Measurements from ENCODE around the gene EIF1B.

Gene EIF1B

DNA sequence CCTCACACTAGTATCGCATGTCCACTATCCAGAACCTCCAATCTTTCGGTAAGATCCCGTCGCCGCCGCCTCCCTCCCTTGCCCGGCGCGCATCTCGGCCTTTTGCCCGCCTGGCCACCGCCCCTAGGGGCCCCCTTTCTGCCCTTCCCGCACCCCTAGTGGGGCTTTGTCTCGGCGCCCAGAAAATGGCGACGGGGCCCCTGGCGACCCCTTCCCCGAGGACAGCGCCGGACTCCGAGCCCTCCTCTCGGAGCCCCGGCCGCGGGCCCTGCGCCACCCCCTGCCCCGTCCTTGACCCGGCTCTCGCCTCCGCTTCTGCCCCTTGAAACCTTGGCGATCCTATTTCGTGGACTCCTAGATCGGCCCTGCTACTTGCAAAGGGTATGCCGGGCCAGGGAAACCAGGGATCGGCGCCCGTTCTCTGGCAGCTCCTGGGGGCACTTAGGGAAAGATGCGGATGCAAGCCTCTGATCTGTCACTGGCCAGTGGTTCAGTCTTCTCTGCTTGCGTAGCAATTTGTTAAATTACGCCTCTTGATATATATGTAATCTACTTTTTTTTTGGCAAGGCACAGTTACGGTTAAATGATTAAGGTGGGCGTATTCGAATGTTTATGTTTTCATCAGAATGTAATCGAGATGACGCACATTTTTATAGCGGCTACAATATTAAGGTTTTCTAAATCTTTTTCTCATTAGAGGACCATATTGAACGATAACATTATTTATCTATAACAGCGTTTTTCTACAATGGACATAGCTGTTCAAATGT is 603 bp downstream of the EIF1B start:
- peak; percentile 25 for DNase-seq

DNA sequence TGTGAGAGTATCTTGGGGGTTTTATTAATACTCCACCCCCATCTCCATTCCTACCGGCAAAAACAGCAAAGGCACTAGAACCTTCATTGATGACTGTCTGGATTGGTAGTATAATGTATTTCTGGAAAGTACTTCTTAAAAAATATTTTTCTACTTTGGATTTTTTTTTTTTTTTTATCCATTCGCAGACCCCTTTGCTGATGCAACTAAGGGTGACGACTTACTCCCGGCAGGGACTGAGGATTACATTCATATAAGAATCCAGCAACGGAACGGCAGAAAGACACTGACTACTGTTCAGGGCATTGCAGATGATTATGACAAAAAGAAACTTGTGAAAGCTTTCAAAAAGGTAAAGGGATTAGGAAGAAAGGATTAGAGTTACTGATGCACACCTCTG is 1.2 kb downstream of the EIF1B start:
- DNase-seq = no peak

DNA sequence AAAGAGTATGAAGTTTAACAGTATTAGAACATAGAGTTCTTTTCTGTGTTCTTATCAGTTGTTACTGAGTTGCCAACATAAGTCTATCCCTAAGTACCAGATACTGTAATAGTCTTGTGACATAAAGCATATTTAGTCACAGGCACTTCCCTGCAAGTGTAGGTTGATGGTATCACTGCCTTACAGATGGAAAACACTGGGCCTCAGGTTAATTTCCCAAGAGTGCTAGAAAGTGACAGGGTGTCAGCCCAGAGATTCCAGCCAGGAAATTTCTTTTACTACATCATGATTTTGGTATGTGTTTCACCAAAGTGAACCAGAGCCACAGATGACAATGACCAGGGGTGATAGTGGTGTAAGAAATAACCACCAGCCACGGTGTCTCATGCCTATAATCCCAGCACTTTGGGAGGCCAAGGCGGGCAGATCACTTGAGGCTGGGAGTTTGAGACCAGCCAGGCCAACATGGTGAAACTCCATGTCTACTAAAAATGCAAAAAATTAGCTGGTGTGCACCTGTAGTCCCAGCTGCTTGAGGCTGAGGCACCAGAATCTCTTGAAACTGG is 3.2 kb downstream of the EIF1B start:
- DNase-seq = no peak

DNA sequence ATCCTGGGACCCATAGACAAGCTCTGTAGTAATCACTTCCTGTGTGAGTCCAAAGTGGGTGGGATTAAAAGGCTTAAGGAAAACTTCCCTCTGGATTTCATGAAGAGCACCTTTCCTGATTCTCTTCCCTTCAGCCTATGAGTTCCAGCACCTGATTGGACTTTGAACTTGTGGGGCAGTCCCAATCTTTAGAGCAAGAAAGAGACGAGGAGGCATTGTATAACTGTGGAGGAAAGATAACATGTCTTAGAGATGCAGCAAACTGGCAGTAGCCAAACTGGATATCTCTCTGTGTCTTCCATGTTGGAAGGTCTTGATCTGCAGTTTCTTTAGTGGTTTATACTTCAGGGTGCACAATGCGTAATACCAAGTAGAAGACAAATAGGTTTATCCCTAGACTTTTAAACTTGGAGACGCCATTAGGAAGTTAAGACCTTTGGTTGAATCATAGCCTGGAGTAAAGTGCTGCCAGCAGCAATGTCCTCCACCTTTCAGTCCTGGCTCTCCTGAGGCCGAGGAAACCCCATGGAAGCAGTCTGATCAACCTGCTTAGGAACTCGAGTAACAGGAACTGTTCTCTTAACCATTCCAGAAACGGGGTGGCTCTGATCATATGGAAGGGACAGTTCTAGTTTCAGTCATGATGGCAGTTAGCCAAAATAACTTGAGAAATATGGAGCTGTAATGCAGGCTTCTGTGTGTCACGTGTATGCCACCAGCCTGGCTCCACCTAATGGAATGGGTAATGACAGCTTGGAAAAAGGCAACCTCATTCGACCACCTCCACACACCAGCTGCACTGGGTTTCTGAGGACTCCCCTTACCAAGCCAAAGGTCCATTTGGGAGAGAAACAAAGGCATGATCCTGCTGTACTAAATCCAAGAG is 4.7 kb downstream of the EIF1B start:
- no peak for DNase-seq

DNA sequence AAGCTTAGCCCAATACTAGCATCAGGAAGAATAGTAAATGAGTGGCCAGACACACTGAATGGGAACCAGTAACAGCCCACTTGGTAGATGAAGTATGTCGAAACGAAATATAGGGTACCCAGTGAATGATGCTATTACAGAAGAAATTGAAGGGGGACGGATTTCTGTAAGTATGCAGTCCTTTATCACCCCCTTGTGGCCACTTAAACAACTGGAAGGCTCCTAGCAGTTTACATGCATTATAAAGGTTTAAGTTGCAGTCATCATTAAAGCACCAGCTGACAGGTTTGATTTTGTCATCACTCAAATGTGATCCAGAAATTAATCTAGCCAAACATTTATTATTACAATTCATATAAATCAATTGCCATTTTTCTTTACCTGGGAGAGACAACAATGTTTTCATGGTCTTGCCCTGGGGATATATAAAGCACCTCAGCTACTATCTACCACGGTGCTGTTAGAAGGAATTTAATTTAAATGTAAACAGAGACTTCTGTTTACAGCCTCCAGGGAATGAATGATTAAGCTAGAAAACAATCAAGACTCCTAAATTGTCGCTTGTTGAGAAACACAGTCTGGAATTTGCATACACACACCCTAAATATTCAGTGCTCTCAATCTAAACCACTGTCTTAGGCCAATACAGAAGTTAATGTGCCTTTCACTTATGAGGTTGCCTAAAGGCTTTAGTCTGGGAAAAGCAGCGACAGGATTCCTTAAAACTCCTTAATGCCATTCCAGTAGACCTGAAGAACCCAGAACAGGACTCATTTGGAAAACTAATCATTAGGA is 7.8 kb downstream of the EIF1B start:
- DNase-seq = no peak

DNA sequence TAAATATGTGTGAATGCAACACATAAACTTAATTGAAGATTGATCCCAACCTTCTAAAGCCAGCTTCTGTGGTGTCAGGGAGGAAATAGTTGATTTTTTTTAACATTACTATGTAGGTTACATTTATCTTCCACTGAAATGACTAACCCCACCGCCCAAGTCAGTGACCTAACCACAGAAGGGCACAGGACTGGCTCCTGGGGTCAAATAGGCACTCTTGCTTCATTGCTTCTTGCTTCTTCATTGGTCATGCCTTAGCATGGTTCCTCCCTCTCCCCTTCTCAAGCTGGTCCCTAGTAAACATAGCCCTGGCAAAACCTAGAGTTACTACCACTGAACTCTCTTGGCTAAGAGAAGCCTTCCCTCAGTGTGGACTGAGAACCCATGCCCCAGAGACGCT is 12.3 kb downstream of the EIF1B start:
- no peak for DNase-seq

DNA sequence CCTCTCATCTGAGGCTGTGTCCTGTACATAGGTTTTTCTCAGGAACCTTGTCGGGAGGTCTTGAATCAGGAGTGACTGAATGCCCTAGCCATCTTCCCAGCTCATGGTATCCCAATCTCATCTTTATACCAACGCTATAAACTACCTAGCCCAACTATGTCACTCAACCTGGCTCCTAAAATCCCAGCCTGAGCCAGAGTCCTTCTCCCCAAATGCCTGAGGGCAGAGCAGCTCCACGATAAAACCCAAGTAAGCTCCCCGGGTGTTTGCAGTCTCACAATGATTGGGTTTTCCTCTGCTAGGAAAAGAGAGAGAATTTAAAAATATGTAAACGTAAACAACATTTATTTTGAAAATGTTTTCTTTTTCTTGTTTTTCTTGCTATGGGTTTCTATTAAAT is 14.4 kb downstream of the EIF1B start:
- no peak for DNase-seq

DNA sequence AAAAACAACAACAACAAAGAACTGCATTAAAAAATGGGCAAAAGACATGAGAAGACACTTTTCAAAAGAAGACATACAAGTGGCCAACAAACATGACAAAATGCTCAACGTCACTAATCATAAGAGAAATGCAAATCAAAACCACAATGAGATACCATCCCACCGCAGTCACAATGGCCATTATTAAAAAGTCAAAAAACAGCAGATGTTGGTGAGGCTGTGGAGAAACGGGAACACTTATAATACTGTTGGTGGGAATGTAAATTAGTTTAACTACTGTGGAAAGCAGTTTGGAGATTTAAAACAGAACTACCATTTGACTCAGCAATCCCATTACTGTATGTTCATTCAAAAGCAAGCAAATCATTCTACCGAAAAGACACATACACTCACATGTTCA is 15.1 kb downstream of the EIF1B start:
- no peak for DNase-seq

DNA sequence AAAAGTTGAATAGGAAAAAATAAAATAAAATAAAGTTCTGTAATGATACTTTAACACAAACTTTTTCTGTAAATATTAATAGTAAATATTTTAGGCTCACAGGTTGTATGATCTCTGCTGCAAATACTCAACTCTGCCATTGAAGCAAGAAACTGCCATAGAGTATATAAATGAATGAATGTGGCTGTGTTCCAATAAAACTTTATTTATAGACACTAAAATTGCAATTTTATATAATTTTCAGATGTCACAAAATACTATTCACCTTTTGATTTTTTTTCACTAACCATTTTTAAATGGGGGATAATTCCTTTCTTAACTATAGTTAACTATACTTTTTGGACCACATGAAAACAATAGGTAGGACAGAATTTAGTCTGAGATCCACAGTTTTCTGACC is 16.0 kb downstream of the EIF1B start:
- no peak for DNase-seq

DNA sequence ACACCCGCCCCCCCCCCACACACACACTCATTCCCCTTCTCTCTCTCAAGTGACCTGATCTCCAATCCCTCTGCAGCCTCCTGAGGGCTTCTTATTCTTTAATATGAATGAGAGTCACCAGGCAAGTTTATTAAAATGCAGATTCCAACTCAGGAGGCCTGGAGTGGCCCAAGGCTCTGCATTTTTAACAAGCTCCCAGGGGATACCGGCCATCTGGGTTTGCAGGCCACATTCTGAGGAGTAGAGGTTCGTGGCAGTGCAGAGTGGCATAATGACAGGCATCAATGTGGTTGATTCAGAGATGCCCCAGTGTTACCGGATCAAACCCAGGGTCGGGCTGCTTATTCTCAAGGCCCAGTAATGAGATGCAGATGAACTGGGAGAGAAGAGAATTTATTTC is 18.9 kb downstream of the EIF1B start:
- DNase-seq = no peak

DNA sequence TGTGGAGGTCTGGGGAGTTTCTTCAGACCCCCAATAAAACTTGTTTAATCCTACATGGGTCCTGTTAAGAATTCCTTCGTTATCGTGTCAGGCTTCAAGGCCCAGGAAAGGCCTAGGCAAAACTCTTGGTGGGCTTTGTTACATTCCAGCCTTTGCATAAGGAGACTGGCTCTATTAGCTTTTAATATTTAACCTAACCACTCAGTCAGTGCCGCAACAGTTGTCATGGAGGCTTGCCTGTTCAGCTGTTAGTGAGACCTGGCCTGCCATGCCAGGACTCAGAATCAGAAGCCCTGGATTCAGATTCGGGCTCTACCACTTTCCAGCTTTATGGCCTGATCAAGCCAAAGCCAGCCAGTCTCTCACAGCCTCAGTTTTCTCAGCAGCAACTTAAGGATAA is 19.6 kb downstream of the EIF1B start:
- DNase-seq = no peak

DNA sequence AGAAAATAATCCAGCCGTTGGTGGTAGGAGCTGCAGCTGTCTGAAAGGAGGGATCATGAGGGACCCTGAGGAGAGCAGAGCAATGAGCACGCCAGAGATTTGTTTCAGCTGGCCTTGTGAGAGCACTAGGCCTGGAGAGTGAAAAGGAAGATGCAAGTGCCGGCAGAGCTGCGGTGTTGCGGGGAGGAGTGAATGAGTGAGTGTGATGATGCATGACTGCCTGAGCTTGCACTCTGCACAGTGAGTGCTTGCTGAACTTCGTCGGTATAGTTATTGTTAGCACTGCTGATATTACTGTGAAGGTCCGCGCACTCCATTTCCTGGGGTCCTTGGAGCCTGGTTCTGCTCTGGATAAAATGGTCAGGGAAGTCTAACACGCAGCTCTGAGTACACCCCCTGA is 23.2 kb downstream of the EIF1B start:
- no peak for DNase-seq

DNA sequence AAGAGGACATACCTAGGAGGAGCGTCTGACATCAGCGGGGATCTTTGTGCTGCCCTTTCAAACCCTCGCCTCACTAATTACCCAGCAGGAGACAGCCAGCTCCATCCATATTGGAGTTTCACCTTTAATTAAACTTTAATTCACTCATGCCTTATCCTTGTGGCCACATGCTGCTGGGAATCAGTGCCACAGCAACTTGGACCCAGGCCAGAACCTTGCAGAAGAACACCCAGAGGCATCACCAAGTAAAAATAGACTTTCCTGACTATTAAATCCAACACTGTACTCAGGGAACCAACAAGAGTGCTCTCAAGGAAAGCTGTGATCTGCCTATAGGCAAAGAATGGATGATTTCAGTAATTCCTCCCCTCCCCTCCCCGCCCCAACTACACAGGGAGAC is 23.9 kb downstream of the EIF1B start:
- DNase-seq = no peak

DNA sequence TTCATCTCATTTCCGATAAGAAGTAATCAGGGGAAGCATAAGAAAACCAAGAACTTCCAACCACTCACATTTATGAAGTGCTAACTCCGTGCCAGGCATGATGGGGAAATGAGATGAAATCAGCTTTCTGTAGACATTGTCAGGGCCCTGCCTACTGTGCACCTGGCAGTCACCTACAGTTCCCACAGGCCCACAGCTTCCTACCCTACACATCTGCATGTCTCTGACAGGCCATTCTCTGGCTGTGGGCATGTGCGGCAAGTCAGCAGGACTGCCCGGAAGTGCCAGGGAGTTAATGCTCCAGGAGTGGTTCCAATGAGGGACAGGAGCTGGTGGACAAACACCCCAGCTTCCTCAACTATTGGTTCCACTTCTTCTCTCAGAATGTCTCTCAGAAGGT is 24.3 kb downstream of the EIF1B start:
- no peak for DNase-seq

DNA sequence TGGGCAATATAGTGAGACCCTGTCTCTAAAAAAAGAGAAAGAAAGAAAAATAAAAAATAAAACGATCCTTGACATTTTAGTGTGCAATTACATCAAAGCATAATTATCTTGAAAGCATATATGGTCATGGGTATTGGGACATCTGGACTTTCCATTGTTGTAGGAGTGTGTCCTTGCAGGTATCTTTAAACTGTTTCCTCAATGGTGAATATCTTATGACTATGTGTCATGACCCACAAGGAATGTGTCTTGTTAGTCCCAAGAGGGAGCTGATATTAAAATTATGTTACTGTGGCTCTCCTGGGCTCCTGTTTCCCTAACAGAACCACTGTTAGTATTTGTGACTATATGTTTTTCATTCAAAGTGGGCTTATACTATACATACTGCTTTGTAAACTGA is 26.6 kb downstream of the EIF1B start:
- no peak for DNase-seq

DNA sequence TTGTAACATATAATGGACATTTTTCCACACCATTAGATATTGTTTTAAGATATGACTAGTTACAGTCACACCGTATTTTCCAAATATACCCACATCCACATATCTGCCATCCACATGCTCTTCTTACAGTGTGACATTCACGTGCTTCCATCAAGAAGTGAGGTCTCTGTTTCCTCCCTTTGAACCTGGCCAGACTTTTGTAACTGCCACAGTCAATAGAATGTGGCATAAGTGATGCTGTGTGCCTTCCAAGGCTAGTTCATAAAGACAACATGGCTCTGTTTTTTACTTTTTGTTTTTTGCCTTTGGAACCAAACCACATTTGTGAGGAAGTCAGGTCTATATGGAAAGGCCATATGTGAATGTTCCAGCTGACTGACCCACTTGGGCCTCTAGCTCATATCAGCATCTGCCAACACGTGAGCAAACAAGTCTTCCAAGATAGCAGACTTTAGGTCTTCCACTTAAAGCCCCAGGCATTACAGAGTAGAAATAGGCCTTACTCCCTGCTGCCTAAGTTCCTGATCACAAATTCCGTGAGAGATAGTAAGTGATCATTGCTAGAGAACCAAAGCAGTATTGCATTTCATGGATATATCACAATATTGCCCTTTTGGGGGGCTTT is 27.1 kb downstream of the EIF1B start:
- no peak for DNase-seq

DNA sequence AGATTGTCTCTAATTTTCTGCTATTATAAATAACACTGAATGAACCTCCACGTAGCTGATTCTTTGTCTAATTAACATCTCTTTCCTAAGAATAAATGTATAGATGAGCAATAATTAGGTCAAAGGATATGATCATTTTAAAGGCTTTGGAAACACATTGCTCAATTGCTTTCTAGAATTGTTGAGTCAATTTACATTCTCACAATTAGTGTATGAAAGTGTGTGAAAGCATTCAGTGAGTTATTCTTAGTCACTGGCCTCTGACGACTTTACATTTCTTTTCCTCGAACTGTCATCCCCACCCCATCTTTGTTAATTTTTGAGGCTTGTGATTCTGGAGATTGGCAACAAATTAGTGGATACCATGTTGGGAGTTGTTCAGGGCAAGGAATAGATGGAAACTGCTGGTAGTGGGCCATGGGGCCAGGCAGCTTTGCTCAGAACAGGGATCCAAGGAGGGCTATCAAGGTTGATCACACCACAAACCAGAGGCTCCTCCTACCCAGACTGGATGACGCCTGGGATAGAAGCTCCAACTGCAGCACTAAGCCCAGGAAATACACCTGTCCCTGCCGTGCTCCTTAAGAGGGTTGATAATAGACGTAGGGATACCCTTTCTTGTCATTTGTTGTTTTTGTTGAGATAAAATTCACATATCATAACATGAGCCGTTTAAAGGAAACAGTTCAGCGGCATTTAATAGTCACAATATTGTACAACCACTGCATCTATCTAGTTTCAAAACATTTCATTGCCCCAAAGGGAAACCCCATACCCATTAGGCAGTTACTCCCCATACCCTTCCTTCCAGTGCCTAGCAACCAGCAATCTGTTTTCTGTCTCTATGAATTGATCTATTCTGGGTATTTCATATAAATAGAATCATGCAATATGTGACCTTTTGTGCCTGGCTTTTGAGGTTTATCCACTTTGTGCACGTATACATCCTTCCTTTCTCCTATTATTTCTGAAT is 27.9 kb downstream of the EIF1B start:
- DNase-seq = no peak

DNA sequence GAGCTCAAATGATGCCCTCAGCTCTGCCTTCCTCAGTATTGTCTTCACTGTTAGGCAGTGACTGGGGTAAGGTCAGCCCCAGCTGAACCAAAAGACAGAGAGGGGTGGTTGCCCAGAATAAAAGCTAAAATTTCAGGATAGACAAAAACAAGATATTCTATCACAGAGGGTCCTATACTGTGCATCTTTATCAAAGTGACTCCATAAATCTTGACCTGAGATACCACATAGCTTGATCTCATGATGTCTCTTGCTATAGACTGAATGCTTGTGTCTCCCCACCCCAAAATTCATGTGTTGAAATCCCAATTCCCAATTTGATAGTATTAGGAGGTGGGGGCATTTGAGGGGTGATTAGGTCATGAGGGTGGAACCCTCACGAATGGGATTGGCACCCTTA is 30.4 kb downstream of the EIF1B start:
- DNase-seq = no peak

DNA sequence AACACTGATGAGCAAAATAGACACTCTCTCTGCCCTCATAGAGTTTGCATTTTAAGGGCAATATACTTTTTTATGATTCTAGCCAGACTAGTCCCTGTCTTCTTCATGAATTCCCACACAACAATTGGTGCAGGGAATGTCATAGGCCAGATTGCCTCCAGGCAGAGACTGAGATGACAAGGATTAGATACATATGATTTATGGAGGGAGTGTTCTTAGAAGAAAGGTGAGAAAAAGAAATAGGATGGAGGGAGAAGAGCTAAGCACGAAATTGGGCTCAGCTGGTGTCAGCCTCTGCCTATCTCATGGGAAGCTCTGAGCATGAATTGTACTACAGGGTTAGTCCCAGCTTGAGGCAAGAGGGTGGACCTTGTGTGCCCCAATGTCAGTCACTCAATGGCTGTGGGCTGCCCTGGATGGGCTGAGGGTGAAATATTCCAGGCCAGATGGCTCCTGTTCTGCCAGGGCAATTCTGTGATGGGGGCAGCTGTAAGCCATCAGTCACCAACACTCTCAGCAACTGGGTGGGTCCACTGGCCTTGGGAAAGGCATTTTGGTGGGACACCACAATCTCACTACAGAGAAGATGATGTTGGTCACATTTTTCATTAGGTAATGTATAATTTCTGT is 31.1 kb downstream of the EIF1B start:
- DNase-seq = no peak

DNA sequence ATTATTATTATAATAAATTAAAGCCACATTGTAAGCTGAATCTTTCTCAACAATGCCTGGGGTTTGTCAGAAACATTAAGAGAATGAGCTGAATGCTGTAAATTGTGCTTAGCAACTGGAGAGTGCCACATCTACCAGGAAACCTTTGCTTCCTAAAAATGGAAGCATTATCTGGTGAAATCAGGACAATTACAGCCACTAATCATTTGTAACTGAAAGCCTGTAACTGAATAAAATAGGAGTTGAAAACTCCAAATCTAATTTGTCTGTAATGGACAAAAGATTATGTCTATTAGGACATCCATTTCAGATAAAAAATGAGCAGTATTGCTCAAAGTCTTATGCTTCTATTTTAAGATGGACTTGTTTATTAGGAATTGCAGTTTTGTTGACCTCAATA is 32.2 kb downstream of the EIF1B start:
- DNase-seq = no peak

DNA sequence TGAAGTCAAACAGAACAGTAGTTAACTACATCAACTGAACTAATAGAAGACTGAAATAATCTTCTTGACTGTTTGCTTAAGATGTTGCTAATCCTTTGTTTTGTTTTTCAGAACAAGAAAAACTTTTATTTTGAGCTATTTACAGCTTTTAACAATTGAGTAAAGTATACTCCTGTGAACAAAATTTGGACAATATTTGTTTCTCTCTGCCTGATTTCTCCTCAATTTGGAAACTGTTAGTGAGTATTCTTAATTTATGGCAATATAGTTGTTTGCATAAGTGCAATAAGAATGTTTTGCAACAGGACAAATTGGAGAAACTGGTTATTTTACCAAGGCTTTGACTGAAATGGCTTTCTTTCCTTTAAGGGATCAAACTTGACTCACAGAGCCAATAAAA is 41.0 kb downstream of the EIF1B start:
- DNase-seq = no peak

Data from activated effector memory CD4-positive, alpha-beta T cell treated with Interleukin-2 at 50 U/mL for 16 hours (primary cell).